Measurements from ENCODE around the gene GFM1. TPM values are rescaled to one million over a fixed set of nuclear protein-coding genes. Genes with fewer than 3 reads are reported as not detected.

The GFM1 gene
- 58.2 and 75.2 TPM in 2 replicates for total RNA-seq (2014; rRNA removed)
- polyA plus RNA-seq (2012) = 14.1 TPM

DNA sequence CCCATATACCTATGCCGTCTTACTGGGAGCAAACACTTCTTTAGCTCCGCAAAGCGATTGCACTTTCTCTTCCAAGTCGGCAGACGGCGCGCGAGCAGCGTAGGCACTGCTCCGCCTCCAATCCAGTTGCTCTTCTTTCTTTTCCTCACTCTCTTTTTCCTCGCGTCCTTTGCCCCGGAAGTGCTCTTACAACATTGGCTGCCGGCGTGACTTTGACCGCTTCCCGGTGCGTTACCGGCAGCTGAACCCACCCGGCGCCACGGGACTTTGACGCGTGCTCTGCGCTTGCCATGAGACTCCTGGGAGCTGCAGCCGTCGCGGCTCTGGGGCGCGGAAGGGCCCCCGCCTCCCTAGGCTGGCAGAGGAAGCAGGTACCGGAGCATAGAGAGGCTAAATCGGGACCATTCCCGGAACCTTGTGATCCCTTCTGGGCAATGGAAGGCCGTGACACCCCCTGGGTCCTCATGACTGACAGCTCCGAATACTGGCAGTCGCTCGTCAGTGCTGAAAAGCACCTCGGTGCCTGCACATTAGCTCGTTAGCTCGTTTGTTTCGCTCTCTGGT lies at the start of gene GFM1:
Gene GFM1 (plus strand): TSS at position 183 of the 564 bp plus-strand sequence. CDS start 108 bp downstream, at position 291.
- DNase-seq (ENCODE audit: low read depth) = peak; percentile 95

DNA sequence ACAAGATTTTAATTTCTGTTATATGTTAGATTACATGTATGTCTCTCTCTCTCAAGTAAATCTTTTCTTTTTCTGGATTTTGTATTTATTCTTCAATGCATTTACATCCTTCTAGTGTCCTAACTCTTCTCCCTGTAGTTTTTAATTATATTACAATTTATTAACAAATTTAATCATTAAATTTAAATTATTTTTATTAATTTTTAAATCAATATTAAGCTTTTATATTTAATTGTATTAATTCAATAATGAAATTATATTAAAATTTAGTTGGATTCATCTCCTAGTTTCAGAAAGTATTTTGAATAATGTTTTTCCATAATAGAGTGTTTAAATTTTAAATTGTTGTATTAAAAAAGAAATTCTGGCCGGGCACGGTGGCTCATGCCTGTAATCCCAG lies 43.5 kb upstream of the GFM1 start:
- no peak for DNase-seq (ENCODE audit: low read depth)

DNA sequence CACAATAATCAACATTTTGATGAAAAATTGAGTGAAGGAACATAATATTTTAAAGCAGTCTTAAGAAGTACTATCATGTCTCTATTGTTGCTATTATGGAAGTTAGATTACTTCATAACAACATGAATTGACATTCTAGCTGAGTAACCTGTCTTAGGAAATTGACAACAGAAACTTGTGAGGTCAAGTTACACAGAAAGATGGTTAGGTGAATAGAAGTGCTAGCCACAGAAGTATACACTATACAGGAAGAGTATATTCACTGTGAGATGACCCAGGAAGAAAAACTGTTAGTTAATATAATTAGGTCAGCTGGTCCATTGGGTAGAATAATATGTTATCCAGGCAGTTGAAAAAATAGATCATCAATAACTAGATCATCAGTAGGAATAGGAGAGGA lies 42.1 kb upstream of the GFM1 start:
- no peak for DNase-seq (ENCODE audit: low read depth)

DNA sequence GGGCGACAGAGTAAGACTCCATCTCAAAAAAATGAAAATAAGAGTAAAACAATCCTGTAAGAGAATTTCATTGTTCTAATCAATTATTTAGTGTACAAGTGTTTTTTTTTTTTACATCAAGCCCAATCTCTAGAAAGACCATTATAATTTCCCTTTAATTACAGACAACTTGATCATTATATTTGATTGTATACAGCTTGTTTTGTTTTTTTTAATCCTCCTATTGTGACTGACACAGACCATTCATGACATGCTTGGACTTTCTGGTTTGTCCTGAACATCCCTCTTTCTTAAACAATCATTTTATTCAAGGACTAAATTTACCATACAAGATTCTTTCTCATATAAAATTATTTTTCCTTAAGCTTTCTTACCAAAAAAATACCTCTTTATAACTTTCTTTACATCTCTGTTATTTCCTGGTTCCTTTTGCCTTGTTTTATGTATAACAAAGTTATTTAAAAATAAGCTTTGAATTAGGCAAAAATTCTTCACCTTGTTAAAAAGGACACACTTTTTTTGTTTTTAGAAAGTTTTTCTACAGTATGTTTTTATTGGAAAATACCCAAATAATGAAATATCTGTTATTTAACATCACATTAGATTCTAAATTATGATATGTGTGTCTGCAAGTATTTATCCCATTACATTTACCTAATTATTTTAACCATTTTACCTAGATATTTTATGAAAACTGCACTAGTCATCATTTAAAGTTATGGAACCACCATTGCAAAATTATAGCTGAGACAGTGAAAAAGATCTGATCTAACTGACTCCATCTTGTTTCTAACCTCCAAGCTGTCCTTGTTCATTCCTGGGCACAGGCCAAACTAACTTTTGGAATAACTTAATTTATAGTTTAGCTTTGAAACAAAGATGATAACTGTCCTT lies 26.1 kb upstream of the GFM1 start:
- DNase-seq (ENCODE audit: low read depth) = peak; percentile 8

DNA sequence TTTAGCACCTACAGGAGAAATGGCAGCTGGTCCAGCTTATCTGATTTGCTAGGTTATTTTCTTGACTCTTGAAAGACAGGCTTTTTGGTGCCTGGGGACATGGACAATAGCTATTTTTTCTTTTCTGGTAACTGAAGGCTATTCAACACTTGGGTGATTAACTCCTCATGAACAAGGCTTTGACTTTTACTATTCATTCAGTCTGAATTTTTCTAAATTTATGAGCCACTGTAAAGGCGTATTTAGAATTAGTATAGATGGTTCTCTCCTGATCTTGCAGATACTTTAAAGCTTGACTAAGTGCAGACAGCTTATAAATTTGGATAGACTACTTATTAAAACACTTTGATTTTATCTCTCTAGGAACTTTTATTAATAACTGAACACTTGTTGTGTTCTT lies 18.4 kb upstream of the GFM1 start:
- no peak for DNase-seq (ENCODE audit: low read depth)

DNA sequence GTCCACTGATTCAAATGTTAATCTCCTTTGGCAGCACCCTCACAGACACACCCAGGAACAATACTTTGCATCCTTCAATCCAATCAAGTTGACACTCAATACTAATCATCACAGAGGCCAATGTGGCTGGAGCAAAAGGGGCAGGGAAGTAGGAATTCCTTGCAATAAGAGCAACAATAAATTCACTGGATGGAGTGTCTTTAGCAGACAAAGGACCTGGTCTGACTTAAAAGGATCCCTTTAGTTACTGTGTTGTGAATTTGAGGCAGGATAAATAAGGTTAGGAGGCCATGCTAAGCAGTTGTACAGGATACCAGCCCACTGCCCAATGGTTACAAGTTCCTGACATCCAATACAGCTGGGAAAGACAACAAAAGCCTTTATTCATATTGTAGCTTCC lies 12.3 kb upstream of the GFM1 start:
- DNase-seq (ENCODE audit: low read depth) = no peak

DNA sequence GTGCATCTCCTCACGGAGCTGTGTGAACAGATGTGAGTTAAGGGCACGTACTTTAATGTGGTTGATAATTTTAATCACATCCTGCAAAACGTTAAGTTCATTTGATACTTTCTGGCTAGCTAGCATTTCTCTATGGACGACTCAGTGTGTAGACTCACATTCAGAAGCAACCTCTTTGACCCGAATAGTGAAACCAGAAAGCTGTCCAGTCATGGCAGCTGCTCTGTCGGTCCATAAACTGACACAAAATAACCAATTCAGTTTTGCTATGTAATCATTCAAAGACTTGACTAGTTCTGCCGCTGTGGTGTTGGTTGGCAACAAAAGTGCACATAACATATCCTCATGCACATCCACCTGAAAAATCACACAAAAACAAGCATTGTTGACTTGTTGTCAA lies 3.7 kb upstream of the GFM1 start:
- DNase-seq (ENCODE audit: low read depth) = peak; percentile 19

DNA sequence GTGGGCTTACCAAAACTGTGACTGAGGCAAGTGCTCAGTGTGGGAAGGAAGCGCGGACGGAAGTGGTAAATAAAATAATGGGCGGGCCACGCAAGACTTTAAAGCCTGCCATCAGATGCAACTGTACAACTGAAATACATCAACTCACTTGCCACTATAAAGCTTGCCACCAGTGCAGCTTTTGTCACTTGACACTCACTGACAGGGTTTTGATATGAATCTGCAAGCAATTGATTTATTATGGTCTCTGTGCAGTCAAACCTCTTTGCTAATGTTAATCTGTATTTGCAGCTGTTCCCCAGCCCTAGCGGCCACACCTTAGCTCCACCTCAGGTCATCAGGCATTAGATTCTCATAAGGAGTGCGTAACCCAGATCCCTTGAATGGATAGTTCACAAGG lies 2.3 kb upstream of the GFM1 start:
- DNase-seq (ENCODE audit: low read depth) = no peak

DNA sequence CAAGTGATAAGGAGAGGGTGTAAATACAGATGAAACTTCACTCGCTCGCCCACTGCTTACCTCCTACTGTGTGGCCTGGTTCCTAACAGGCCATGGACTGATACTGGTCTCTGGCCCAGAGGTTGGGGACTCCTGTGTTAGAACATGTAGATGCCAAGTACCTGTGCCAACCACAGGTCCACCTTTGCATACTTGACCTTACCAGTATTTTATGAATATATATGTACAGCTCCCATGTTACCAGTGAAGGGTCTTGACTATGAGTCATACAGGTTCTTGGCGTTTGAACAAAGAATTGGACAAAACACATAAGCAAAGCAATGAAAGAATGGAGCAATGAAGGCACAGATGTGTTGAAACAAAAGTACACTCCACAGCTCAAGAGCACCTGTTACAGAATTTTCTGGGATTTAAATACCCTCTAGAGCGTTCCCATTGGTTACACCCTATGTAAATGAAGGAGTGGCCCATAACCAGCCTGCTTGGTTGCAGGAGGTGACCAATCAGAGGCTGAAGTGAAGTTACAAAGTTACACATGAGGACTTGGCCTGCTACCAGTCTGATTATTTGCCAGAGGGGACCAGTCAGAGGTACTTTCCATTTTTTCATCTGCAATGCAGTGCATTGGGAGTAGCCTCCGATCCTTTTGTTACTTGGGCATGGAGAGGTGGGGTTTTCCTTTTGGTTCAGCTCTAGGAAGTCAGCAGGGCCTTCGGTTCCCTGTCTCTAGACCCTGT lies 1.7 kb upstream of the GFM1 start:
- no peak for DNase-seq (ENCODE audit: low read depth)

DNA sequence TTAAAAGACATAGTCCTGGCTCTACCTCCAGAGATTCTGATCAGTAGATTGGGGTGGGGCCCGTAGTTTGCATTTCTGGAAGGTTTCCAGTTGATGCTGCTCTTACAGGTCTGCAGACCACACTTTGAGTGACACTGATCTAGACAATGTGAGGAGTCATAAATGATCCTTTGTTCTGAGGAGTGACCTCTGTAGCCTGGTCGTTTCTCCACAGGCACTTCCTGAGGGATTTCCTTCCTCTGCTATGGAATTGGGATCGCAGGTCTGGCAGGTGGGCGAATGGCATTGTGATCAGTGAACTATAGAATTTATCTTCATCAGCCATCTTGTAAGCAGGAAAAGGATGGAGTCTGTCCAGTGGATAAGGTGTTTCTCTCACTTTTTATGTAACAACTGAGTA lies 5.5 kb downstream of the GFM1 start:
- DNase-seq (ENCODE audit: low read depth) = no peak

DNA sequence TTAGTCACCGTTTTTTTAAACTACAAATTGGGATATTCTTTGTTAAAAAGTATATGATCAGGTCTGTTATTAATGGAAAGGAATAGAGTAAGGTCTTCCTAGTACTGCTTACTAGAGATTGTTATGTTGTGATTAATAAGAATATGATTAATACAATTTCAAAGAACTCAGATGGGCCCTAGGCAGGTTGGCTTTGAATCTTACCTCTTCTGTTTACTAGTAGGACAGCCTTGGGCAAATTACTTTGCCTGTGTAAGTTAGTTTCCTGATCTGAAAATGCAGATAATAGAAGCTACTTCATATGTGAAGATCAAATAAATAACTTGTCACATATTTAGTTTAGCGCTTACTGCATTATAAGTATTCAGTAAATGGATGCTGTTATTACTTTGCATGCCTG lies 6.9 kb downstream of the GFM1 start:
- no peak for DNase-seq (ENCODE audit: low read depth)

DNA sequence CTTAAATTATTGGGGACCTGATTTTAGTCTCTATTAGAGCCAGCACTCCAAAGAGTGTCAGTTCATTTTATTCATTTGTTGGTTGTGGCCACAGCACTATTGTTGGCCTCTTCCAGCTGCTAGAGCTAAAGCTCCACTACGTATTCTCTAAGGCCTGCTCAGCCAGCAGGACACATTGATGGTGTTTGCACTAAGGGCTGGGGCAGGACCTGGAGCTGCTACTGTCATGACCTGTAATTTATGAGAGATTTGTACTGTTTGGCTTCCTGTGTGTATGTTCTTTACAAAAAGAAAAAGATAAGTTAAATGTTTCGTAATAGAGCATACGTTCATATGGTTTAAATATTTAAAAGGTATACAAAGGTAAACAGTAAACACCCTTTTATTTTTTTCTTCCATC lies 8.1 kb downstream of the GFM1 start:
- DNase-seq (ENCODE audit: low read depth) = no peak

DNA sequence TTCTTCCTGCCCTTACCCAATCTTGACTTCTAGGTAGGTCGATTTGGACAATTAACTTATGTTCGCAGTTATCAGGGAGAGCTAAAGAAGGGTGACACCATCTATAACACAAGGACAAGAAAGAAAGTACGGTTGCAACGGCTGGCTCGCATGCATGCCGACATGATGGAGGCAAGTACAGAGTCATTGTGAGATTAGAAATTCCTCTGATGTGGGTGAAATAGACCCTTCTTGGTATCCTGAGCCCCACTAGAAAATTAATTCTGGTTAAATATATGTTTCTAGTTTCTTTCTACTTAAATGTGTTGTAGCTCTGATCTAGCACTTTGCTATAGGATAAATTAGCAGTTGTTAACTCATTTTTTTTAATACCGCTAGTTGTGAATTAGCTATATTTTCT lies 14.6 kb downstream of the GFM1 start:
- no peak for DNase-seq (ENCODE audit: low read depth)

DNA sequence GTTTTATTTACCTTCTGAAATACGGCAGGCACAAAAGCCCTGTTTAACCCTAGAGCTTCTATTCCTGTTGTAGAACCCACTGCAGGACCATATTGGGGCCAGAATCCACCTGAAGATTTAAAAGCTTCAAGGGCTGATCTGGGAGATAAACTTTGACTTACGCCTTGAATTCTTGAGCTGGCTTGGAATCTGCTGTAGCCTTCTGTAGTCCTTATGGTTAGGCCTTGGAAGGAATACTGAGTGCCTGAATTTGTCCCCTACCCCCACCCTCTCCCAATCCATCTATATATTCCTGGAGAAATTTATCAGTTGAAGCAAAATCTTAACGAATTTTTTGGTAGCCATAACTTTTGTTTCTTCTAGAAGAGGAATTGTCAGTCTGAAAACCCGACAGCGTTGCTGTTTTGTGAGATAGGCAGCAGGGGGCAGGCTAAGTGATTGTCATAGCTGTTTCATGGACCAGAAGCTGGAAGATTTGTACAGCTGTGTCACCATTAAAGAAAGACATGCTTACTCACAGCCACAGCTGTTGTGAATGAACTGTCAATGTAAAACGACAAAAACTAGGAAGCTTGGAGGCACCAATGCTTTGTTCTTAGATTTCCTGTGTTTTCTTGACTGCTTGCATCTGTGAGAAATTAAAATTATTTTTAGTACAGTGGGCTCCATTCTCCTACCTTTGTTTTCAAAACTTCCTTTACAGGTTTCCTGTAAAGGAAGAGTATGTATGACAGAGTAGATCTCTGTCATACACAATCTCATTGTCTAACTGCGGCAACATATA lies 15.3 kb downstream of the GFM1 start:
- peak; percentile 93 for DNase-seq (ENCODE audit: low read depth)

DNA sequence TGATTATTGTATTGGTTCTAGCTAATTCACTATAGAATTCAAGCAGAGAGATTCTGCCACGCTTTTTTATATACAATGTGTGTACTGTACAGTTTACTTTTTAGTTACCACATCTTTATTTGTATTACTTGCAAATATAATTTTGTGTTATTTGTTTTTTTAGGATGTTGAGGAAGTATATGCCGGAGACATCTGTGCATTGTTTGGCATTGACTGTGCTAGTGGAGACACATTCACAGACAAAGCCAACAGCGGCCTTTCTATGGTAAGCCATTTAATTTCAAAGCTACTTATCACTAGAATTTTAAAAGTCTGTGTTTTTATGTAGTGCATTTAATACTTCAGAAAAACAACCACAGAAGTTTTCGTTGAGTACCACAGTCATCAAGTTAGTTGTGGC lies 16.4 kb downstream of the GFM1 start:
- DNase-seq (ENCODE audit: low read depth) = no peak

DNA sequence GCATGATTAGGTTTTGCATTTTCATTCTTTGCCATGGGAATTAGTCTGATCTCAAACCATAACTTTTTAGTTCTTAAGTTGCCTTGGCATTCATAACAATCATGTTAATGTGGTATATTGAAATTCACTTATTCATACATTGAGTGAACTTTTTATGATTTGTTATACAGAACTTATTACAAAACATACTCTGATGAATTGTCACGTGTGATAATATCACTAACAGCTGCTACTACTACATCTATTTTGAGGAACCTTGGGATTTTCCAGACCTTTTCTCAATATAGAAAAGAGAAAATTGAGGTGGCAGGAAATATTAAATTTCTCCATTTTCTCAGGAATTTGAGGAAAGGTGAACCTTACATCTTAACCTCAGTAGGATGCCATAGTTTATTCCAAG lies 18.9 kb downstream of the GFM1 start:
- no peak for DNase-seq (ENCODE audit: low read depth)

DNA sequence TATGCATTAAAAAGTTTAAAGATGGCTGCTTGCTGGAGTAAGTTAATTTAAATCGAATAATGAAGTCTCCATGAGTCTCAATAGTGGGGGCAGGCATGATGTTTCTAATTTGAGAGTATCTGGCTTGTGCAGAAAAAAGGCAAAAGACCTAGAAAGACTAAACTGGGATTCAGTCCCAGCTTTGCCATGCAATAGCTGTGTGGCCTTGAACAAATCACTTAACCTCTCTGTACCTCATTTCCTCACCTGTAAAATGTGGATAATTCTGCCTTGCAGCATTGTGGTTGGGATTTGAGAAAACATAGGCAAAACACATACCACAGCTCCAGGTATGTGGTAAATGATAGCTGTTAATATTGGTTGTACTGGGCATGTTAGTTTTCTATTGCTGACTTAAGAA lies 19.5 kb downstream of the GFM1 start:
- no peak for DNase-seq (ENCODE audit: low read depth)

DNA sequence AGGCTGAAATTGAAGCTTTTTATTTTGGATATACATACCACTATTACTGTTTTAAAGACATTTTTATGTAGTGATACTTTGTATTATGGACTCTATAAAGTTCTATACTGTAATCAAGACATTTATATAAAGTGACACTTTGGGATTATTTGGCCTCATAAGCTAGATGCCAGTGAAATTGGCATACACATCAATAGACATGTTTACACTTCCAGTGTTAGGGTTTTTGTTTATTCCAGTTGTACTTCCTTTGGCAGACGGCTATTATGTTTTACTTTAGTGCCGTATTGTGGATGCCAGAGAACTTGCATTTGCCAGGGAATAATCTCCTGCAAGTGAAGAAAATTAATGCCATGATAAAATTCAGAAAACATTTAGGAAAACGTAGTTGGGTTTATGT lies 22.1 kb downstream of the GFM1 start:
- no peak for DNase-seq (ENCODE audit: low read depth)

DNA sequence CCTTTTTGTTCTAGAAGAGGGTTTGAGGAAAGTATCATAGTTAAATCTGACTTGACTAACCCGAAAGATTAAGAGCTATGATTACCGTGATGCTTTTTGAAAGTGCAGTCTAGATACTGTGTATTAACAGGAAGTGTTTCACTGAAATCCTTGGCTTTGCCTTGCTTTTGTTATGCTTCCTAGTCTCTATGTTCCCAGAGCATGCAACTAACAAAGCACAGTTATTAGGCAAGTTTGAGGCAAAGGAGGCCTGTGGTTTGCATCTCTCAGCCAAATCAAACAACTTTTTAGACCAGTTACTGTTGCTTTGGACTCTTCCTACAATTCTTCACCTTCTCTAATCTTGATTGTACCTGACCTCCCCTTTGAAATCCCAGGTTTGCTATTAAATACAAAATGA lies 24.2 kb downstream of the GFM1 start:
- peak; percentile 11 for DNase-seq (ENCODE audit: low read depth)

DNA sequence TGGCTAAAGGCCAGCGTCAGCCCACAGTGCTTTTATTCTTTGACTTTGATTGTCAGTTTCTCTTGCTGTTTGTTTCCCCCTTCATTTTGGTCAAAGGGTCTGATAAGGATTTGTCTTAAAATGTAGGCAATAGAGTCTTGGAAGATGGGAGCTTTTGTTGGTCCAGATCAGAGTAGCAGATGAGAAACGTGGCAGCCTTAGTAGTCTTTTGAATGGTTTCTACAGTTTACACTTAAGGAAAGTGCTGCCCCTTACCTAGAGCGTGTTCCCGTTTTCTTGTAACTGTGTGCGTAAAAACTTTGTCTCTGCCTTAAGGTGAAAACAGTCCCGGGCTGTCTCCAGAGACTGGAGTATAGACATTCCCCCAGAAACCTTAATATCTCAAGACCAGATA lies 27.5 kb downstream of the GFM1 start:
- no peak for DNase-seq (ENCODE audit: low read depth)

DNA sequence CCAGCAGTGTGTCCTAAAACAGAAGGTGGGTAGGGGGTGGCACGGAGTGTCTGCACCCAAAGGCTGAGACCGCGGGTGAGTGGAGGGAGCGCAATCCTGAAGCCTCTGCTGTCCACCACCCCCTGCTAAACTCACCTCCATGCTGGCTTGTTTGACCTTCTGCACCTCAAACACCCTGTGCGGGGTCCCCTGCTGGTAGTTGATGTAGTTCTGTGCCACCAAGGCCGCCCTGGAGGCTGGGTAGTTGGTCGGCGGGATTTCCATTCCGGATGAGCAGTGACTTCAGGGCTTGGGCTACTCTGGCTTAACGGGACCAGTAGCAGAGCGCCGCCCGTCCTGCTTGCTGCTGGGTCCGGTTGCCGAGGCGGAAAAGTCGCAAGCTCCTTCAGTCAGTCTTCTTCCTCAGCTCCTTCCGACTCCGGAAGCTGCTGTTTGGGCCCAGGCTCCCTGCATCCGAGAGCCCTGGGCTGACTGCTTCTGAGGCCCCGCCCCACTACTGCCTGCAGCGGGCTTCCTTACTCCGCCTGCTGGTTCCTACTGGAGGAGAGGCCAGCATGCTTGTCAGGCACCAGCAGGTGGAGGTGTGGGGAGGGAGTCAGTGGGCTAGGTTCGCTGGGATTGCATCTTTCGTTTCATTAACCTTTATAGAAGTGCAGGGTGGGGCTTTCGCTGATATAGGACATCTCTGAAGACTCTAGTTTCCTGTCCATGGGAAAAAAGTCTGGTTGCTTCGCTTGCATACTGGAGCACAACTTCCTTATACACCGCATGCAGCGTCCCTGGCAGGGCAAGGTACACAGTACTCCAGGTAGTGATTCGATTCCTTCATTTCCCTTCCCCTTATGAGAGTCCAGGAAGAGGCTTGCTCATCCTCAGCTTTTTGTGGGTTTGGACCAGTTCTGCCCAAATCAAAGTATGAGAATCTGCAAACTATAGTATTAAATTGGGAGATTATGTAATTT lies 28.2 kb downstream of the GFM1 start, which contains the start of gene LXN:
Gene LXN (minus strand): TSS at position 434 of the 962 bp plus-strand sequence. CDS start 170 bp downstream, at position 264.
- no peak for DNase-seq (ENCODE audit: low read depth)
